HS-5 (cell line): ENCODE data around the gene TANGO6.
A peak's percentile ranks its signal among the peaks of the same experiment; 100 is the strongest.

Source experiments
- DNase-seq: peaks from one replicate; pipeline ENCODE4 v3.0.0-alpha.2; 2012; ENCODE audit warnings: low read depth

Gene TANGO6

DNA sequence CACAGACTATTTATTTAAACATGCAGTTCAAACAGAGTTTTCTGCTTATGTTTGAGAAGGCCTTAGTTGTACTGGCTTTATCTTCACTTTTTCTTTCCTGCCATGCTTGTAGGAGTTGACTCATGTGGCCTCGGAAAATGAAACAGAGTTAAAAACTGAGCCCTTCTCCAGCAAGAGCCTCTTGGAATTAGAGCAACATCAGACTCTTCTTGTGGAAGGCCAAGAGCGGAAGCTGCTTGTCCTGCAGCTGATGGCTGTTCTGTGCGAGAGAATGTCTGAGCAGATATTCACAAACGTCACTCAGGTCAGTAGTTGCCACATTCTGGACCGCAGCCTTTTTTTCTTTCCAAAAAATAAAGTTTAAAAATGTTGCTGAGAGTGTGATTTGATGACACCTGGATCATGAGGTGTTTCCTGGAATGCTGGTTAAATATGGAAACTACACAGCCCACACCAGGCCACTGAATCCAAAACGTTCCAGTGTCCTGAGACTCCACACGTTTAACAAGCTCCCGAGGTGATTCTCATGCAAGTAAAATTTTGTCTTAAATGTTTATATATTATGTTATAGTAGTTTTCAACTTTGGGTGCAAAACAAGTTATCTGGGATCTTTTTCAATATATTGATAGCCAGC, 65.9 kb downstream of the TANGO6 start:
- no peak for DNase-seq

DNA sequence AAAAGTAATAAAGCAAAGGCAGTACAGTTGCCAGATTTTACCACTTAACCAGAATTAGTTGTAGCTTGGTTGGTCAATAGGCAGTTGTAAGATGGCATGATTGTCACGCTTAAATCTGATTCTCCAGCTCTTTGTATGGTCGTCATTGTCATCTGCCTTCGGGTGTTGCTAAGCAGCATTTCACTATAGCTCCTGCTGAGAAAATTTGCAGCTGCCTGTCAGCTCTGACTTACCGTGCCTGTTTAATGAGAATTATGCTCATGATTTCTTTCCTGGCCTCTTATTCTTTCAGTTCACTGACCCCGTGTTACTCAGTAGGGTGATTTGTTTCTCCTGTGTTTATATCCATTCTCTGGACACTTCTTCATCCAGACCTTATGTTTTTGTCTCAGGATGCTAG, 66.7 kb downstream of the TANGO6 start:
- DNase-seq: no peak

DNA sequence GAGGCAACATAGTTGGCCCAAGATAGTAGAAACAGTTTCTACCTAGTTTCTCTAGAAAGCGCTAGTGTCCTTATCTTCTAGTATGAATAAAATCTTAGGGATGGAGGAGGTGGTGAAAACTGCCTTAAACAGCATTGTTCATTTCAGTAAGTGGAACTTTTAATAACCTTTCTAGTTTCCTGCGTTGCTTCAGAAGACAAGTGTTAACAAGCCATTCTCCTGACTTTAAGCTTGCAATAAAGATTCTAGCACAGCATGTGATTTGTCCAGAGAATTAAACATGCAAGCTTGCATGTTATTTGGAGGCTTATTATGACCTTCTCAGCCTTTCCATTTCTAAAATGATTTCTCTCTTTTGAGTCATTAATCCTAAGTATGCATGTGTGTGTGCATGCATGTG, 72.3 kb downstream of the TANGO6 start:
- DNase-seq: no peak

- DNase-seq: no peak
Observed at GRCh38 chr16:68917541-68917940, 74.2 kb downstream of the TANGO6 start.

DNA sequence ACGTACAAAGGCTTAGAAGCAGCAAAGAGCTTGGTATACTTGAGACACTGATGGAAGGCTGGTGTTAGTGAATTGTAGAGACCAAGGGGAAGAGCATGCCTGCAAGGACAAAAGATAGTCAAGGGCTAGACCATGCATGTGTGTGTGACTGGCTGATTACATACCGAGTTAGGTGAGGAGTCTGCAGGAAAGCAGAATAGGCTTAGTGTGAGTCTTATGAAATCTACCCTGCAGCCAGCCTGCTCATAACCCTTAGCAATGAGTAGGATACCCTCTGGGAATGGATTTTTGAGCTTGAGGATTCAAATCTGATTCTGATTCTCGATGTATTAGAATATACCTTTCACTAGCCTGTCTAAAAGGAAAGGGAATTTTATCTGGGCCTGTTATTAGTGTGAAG, 77.0 kb downstream of the TANGO6 start:
- DNase-seq: no peak

DNA sequence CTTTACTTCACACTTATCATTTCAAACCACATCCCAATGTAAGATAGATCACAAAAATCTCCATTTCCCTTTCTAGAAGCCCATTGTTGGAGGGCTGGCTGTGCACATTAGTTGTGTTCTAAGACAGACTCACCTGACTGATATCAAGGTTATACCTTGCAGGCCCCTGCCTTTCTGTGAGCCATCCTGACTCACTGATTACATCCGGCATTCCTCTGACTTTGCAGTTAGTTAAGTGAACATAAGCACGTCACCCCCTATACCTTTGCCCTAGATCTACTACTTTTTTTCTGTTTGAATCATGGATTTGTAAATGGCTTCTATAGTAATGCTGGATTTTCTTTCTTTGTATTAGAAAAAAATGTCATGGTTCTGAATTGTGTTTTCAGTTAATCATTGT, 78.3 kb downstream of the TANGO6 start:
- peak; percentile 15 for DNase-seq

DNA sequence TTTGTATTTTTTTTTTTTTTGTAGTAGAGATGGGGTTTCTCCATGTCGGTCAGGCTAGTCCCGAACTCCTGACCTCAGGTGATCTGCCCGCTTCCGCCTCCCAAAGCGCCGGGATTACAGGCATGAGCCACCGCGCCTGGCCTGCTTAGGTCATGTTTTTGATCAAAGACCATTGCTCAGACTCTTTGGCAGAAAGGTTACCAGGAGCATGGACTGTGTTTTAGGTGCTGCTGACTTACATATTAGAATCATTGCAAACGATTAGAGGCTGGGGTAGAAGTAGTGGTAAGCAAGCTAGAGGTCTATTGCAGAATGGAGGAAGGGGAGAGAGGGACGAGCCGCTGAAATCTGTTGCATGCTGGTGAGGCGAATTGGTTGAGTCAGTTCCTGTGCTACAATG, 79.8 kb downstream of the TANGO6 start:
- no peak for DNase-seq

- DNase-seq: no peak
Observed at GRCh38 chr16:68927018-68927417, 83.7 kb downstream of the TANGO6 start.

GRCh38 chr16:68931196-68931595, 87.9 kb downstream of the TANGO6 start:
- no peak for DNase-seq

DNA sequence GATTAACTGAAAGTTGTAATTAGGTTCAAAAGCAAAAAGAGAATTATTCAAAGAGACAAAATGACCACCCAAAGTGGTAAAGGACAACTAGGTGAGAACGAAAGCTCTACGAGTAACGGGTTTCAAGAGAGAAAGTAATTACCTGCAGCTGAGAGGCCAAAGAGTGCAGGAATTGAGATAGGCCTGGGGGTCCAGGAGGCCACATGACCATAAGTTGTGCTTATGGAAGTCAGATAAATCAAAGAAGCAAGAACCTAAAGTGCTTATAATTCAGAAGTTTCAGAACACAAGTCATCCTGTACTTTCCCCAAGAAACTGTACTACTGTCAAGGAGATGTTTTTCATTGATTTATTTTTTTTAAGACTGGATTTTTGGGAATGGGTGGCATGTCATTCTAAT, 91.1 kb downstream of the TANGO6 start:
- DNase-seq: no peak

- no peak for DNase-seq
Observed at GRCh38 chr16:68935008-68935407, 91.7 kb downstream of the TANGO6 start.

DNA sequence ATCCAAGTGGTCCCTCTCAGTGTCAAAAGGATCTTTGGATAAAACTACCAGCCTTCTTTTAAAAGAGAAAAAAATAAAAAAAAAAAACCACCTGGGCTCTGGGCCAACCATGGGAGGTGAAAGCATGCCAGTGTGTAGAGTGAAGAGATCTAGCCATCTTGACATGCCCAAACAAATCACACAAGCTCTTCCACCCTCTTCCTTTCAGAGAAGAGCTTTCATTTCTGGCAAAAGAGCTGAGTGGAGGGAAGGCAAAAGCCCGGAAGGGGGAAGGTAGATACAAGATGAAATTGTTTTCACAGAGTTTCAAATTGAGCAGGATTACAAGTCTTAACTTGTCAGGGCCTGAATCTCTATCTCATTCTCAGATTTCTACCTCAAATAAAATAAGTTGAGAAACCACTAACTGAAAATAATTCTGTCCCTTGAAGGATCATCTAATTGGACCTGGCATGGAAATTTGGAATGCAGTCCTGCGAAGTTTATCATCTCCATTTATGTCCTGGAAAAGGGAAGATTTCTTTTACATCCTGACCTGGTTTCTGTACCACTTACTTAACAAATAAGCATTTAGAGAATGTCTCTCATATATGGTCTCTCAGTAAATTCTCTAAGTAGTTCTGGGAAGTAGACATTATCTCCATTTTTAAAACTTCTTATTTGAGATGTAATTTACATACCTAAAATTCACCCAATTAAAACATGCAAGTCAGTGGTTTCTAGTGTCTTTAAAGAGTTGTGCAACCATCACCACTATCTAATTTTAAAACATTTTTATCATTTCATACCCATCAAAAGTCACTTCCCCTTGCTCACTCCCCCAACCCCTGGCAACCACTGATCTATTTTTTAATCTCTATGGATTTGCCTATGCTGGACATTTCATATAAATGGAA, 93.7 kb downstream of the TANGO6 start:
- no peak for DNase-seq

DNA sequence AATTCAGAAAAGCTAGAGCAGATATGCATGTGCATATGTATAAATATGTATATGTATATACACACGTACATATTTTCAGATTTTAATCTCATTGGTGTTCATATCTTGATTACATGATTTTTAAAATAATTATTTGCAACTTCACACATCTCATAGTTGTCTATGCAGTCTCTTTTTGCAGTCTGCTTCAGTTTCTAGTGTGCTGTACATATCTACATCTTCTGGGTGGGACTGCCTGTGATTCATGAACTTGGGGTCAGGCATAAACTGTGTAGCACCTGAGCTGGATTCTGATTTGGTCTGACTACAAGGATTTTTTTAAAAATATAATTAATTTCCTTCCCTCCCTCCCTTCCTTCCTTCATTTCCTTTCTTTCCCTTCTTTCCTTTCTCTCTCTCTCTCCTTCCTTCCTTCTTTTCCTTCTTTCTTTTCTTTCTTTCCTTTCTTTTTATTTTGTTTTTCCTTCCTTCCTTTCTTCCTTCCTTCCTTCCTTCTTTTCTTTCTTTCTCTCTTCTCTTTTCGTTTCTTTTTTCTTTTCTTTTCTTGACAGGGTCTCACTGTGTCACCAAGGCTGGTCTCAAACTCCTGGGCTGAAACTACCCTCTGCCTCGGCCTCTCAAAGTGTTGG, 96.5 kb downstream of the TANGO6 start:
- no peak for DNase-seq

DNA sequence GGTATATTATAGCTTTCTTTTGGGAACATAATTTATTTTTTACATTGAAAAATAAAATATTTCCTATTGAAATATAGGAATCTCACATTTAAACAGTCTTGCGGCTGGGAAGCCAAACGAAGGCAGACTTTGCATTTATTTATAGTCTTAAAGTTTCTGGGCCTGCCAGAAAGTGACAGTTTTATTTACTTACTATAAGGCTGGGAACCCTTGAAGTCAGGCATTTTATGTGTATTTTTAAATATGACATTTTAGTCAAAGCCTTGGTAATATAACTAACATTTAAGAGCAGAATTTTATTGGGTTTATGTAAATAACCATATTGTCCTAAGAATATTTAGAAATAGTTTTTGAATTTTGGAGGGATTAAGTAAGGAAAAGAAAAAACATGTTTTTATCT, 97.5 kb downstream of the TANGO6 start:
- DNase-seq: no peak

DNA sequence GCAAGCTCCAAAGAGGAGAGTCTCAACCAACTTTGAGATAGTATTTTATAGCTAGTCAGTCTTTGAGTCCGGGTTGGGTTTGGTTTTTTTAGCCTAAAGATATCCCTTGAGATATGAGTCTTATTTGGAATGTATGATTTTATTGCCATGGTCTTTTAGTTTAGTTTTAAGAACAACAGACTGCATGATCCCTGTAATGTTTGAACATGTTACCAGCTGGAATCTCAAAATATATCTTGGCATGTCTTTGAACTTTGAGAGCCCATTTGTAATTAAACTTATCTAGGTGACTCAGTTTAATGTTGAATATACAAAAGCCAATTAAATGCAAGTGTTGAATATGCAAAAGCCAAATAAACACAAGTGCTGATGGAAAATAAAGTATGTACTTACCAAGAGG, 100.6 kb downstream of the TANGO6 start:
- no peak for DNase-seq

DNA sequence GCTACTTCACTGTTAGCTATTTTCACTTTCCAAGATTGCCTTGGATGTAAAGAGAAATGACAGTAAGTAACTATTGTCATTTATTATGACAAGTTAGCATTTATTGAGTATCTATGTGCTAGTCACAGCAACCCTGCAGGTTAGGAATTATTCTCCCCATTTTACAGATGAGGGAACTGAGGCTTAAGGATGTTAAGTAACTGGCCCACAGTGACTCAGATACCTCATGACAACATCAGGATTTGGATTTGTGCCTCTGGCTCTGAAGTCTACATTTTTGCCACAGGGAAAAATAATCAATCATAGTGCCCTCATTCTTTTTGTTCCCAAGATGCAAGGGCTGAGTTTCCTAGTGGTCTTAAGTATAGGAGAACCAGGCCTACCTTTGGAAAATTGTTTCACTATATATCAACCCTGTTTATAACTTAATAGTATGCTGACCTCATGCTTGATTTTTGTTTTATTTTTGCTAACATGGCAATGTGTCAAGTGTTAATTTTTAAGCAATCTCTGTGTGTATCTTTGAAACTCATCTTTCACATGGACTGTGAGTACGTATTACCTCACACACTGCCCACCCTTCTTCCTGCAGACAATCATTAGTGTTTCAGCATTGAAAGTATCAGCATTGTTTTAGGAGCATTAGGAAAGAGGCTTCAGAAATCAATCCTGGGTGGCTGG, 105.0 kb downstream of the TANGO6 start:
- no peak for DNase-seq

GRCh38 chr16:68951991-68952877, 108.9 kb downstream of the TANGO6 start:
- peak; percentile 47 for DNase-seq

- DNase-seq: no peak
Observed at GRCh38 chr16:68954911-68955635, 111.7 kb downstream of the TANGO6 start.

GRCh38 chr16:68960910-68961309, 117.6 kb downstream of the TANGO6 start:
- no peak for DNase-seq

GRCh38 chr16:68961778-68962402, 118.6 kb downstream of the TANGO6 start:
- no peak for DNase-seq
